Measurements from ENCODE around the gene TPPP3. TPM values are rescaled to one million over a fixed set of nuclear protein-coding genes. Genes with fewer than 3 reads are reported as not detected.

Gene TPPP3
- total RNA-seq, 1 donor: 0.99 TPM

- no peak for DNase-seq (ENCODE audit: low read depth)
- no peak for TF ChIP-seq CTCF (IDR thresholded peaks at IDR 0.05; ENCODE audit: insufficient read depth, low read length)
- no peak overlapping the region for H3K4me3 ChIP-seq (ENCODE audit: low read depth, low read length)
These were observed 44.2 kb upstream of the TPPP3 start for GRCh38 chr16:67437513-67437912.

- no peak for DNase-seq (ENCODE audit: low read depth)
- no peak for TF ChIP-seq CTCF (IDR thresholded peaks at IDR 0.05; ENCODE audit: insufficient read depth, low read length)
- H3K4me3 ChIP-seq (ENCODE audit: low read depth, low read length): no peak overlapping the region
These were observed 43.4 kb upstream of the TPPP3 start for GRCh38 chr16:67436640-67437193.

GRCh38 chr16:67435758-67436164 is 42.5 kb upstream of the TPPP3 start:
- TF ChIP-seq CTCF (IDR thresholded peaks at IDR 0.05; ENCODE audit: insufficient read depth, low read length): no peak
- DNase-seq (ENCODE audit: low read depth): no peak
- H3K4me3 ChIP-seq (ENCODE audit: low read depth, low read length): no peak overlapping the region

GRCh38 chr16:67433131-67433719 is 39.9 kb upstream of the TPPP3 start:
- no peak for DNase-seq (ENCODE audit: low read depth)
- no peak for TF ChIP-seq CTCF (IDR thresholded peaks at IDR 0.05; ENCODE audit: insufficient read depth, low read length)
- H3K4me3 ChIP-seq (ENCODE audit: low read depth, low read length): no peak overlapping the region

- no peak overlapping the region for H3K4me3 ChIP-seq (ENCODE audit: low read depth, low read length)
- no peak for DNase-seq (ENCODE audit: low read depth)
- no peak for TF ChIP-seq CTCF (IDR thresholded peaks at IDR 0.05; ENCODE audit: insufficient read depth, low read length)
These were observed 39.2 kb upstream of the TPPP3 start for GRCh38 chr16:67432506-67432890.

GRCh38 chr16:67431775-67432505 is 38.6 kb upstream of the TPPP3 start:
- DNase-seq (ENCODE audit: low read depth): no peak
- H3K4me3 ChIP-seq (ENCODE audit: low read depth, low read length): no peak overlapping the region
- no peak for TF ChIP-seq CTCF (IDR thresholded peaks at IDR 0.05; ENCODE audit: insufficient read depth, low read length)
